ENCODE results near the gene ZNF423. TPM values are rescaled to one million over a fixed set of nuclear protein-coding genes. Genes with fewer than 3 reads are reported as not detected.

Gene ZNF423
- total RNA-seq, 4 donors from 2014 or later = 0.67 to 3.7 (median 2.2) TPM

- WGBS, 2 donors = 24 to 30% methylated on average over 33 of the region's 33 CpGs
- no peak for TF ChIP-seq CTCF (IDR thresholded peaks at IDR 0.05)
- no peak for TF ChIP-seq POLR2A (IDR thresholded peaks at IDR 0.05)
- H3K4me3 ChIP-seq (ENCODE audit: low read depth, poor library complexity, severe bottlenecking) = peak overlapping the region; percentile 25
- intact Hi-C loops (cut with DNase I; ENCODE audit: low total_unique reads) = no loop called here
- peak in 1 of 2 donors; percentile 90 for DNase-seq (ENCODE audit: low spot score in 2 of 2)
Measured at GRCh38 chr16:49854188-49854795, 1.6 kb downstream of the ZNF423 start.

- TF ChIP-seq POLR2A (IDR thresholded peaks at IDR 0.05) (no peak), CTCF (IDR thresholded peaks at IDR 0.05) (no peak)
Measured at GRCh38 chr16:49852279-49852678, 3.6 kb downstream of the ZNF423 start.

GRCh38 chr16:49851468-49851787 lies 4.5 kb downstream of the ZNF423 start:
- intact Hi-C loops (cut with DNase I; ENCODE audit: low total_unique reads) = no loop called here
- no peak overlapping the region for H3K4me3 ChIP-seq (ENCODE audit: low read depth, poor library complexity, severe bottlenecking)
- no peak for TF ChIP-seq POLR2A (IDR thresholded peaks at IDR 0.05)
- no peak for TF ChIP-seq CTCF (IDR thresholded peaks at IDR 0.05)
- 36 to 42% methylated on average over 5 of the region's 5 CpGs for WGBS, 2 donors
- DNase-seq (ENCODE audit: low spot score in 2 of 2) = no peak

More at GRCh38 chr16:49852279-49852678, 3.6 kb downstream of the ZNF423 start:
- DNase-seq (ENCODE audit: low spot score in 2 of 2) = no peak
- intact Hi-C loops (cut with DNase I; ENCODE audit: low total_unique reads) = no loop called here
- H3K4me3 ChIP-seq (ENCODE audit: low read depth, poor library complexity, severe bottlenecking) = no peak overlapping the region
- WGBS, 2 donors = 70 to 72% methylated on average over 5 of the region's 5 CpGs

GRCh38 chr16:49850558-49851467 lies 5.1 kb downstream of the ZNF423 start:
- no peak overlapping the region for H3K4me3 ChIP-seq (ENCODE audit: low read depth, poor library complexity, severe bottlenecking)
- 79% methylated on average over 13 of the region's 13 CpGs for WGBS, 2 donors

GRCh38 chr16:49849754-49850108 lies 6.2 kb downstream of the ZNF423 start:
- TF ChIP-seq CTCF (IDR thresholded peaks at IDR 0.05) = no peak
- TF ChIP-seq POLR2A (IDR thresholded peaks at IDR 0.05) = no peak
- no peak overlapping the region for H3K4me3 ChIP-seq (ENCODE audit: low read depth, poor library complexity, severe bottlenecking)
- DNase-seq (ENCODE audit: low spot score in 2 of 2) = no peak
- 87 to 93% methylated on average over 8 of the region's 8 CpGs for WGBS, 2 donors
- intact Hi-C loops (cut with DNase I; ENCODE audit: low total_unique reads) = no loop called here

More at GRCh38 chr16:49850558-49851467, 5.1 kb downstream of the ZNF423 start:
- intact Hi-C loops (cut with DNase I; ENCODE audit: low total_unique reads) = no loop called here
- no peak for TF ChIP-seq CTCF (IDR thresholded peaks at IDR 0.05)
- TF ChIP-seq POLR2A (IDR thresholded peaks at IDR 0.05) = no peak
- DNase-seq (ENCODE audit: low spot score in 2 of 2) = no peak

All from lower leg skin (tissue), 4 donors.